Measurements from ENCODE around the gene CCDC69.
"Not testable (repeated sequence)": the region's sequence is repeated elsewhere in the genome, so short reads cannot be mapped to it uniquely, and the experiment has no call there.

CCDC69 gene, protein sequence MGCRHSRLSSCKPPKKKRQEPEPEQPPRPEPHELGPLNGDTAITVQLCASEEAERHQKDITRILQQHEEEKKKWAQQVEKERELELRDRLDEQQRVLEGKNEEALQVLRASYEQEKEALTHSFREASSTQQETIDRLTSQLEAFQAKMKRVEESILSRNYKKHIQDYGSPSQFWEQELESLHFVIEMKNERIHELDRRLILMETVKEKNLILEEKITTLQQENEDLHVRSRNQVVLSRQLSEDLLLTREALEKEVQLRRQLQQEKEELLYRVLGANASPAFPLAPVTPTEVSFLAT

DNA sequence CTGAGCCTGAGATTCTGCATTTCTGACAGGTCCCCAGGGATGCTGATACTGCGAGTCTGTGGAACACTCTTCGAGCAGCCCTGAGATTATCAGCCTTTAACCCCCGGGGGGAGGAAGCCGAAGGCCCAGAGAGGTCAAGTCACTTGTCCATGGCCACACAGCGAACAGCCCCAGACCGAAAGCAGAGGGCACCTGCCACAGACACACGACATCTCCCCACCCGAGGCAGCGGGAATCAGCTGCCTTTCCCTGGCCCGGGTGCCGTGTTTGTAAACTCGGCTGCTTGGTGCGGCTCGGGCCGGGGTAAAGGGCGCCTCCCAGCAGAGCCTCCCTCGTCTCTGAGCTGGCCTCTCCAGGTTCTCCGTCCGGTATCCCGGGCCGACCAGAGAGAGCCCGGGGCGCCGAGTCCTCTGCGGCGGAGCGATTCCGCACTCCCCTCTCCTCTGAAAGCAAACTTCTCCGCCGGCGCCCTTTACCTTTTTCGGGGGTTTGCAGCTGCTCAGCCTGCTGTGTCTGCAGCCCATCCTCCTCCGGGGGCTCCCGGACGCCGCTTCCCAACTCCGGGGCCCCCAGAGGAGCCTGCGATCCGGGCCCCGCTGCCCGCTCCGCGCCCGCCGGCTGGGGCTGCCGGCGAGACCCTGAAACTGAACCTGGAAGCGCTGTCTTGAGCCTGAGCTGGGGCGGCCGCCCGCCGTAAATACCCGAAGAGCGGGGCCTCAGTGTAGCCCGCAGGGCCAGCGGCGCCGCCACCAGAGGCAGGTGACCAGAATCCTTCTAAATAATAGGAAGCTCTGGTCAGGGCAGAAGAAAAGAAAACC lies at the start of gene CCDC69:
Gene CCDC69, minus strand, starts transcription at position 646 of the 818 bp plus-strand sequence. Its CDS starts 122 bp downstream, at position 524.
- no peak for DNase-seq

DNA sequence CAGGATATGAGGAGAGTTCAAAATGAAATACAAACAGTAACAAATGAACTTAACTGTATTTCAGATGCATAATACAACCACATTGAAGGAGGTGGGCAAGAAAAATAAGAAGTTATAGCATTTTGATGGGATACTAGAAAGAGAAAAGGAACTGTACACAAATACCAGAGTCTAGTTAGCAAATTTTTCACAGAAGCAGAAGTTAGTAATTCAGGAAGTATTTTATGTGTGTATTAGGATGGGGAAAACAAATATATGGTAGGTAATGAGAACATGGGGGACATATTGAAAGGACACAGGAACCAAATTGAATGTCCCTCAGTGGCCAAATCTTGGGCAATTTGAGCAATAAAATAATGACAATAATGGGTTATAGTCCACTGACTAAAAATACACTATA lies 47.4 kb upstream of the CCDC69 start:
- no peak for DNase-seq

DNA sequence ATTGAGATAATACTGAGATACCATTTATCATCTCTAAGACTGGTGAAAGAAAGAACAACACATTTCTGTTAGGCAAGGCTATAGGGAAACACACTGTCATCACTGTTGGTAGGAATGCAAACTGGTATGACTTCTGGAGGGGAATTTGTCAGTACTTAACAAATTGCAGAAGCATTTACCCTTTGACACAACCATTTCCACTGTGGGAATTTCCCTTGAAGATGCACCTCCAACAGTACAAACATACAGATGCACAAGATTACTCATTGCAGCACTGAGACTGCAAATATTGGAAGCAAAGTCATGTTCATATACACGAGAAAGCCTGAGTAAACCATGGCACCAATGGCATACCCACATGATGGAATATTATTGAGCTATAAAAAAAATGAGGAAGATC lies 46.7 kb upstream of the CCDC69 start:
- DNase-seq, result no peak

DNA sequence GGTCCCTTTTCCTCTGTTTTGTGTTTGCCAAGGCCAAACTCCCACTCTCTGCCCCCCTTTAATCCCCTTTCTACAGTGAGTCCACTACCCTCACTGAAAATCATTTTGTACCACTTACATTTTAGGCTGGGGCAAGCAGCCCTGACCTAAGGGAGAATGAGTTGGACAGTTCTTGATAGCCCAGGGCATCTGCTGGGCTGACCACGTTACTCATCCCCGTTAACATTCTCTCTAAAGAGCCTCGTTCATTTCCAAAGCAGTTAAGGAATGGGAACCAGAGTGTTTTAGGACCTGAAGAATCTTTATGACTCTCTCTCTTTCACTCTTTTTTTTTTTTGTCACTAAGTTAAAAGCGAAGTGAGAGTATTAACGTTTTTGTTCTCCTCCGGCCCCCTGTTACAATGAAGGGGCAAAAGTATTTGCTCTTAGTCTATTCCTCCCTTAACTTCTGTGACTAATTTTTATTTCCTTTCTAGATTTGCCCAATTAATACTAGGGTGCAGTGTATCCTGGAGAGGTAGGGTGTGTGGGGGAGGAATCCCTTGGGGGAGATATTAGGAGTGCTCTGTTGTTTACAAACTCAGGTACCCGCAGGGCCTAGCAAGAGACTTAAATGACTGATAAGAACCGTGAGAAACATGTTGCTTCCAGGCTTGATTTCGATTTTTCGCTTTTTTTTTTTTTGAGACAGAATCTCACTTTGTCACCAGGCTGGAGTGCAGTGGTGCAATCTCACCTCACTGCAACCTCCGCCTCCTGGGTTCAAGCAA lies 43.8 kb upstream of the CCDC69 start:
- no peak for DNase-seq

DNA sequence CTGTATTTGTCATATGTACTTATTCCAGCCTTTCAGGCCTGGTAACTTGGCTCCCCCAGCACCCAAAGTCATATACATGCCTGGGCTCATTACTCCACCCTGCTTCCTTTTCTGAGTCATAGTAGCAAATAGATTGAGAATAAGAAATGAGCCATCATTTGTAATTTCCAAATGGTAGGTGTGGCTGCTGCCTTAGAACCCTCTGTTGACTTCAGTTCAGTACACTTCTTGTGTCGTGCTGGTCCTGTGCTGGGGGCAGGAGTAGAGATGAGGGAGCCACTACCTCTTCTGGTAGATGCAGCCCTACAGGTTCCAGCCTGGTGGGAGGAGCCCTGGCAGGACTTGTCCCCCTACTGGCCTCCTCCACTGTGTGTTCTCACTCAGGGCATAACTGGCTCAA lies 40.2 kb upstream of the CCDC69 start:
- no peak for DNase-seq

DNA sequence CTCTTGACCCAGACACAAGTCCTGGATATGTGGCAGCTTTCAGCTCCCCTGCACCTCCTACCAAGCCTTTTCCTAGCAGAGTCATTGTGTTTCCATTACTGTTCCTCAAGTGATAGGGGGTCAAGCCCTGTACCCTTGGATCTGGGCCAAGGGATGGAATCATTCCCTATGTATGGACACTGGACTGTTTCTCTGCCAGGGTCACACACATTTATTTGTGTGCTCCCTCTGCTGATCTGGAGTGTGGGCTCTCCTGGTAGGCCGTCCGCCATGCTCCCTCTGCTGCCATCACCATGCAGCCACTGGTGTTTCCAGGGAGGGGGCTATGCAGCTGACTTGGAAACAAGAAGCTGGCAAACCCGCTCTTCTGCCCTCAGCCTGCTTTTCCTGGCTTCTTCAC lies 38.6 kb upstream of the CCDC69 start:
- no peak for DNase-seq

DNA sequence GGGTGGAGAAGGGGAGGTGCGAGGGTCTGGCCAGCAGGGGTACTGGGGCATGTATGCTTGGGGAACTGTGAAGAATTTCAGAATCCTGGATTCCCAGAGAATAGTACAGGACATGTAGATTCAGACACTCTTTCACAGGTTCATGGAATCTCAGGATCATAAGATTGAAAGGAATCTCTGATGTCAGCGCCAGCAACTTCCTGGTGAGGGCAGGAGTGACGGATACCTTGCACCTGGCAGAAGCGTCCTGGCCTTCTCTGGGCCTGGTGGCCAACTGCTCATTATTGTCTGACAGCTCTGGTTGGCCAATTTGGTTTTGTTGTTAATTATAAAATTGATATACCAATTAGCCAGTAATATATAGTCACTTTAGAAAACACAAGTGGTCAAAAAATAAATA lies 36.0 kb upstream of the CCDC69 start:
- DNase-seq, result no peak

DNA sequence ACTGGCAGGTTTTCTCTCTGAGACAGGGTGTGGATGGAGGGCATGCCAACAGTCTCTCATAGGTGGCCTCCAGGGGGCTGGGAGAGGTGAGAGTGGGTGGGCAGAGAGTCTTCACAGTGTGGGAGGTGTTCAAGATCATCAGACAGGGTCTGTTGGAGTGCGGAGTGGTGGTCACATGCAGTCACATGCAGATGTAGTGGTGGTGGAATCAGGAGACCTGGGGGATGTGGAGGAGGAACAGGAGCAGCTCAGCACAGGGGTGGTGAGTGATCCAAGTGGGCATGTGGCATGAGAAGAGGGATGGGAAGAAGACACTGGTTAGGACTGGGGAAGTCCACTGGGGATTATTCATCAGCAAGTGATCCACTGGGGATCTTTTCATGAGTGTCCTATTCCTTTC lies 34.9 kb upstream of the CCDC69 start:
- no peak for DNase-seq

DNA sequence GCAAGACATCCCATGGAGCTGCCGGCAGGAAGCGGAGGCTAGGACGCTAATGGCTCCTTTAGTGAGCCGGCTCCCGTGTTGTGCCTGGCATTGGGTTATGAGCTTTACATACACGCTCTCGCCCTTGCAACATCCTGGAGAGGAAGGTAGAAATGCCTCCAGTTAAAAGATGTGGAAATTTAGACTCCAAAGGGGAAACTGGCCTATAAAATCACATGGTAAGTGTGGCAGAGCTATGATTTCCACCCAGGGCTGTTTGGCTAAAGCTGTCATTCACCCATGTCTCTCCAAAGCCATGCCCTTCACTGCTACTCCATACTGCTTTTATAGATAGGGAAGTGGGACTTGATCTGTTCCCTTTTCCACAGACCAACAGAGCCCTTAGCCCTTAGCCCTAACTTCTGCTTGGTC lies 34.3 kb upstream of the CCDC69 start:
- no peak for DNase-seq

DNA sequence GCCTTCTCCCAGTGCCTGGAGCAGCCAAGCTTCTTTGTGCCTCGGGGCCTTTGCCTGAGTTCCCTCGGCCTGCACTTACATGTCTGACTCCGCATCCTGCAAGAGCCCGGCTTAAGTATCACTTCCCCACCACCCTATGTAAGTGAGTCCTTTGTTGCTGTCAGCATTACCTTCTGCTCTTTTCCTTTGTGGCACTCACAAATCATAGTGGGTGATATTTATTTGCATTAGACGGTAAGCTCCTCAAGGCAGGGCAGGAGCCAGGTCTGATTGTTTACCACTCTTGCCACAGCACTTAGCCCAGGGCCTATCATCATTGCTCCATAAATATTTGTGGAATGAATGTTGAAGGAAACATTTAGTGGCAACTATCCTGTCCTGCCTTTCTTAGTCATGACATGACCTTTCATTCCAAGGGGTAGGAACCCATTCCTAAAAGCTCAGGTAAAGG lies 33.9 kb upstream of the CCDC69 start:
- no peak for DNase-seq

DNA sequence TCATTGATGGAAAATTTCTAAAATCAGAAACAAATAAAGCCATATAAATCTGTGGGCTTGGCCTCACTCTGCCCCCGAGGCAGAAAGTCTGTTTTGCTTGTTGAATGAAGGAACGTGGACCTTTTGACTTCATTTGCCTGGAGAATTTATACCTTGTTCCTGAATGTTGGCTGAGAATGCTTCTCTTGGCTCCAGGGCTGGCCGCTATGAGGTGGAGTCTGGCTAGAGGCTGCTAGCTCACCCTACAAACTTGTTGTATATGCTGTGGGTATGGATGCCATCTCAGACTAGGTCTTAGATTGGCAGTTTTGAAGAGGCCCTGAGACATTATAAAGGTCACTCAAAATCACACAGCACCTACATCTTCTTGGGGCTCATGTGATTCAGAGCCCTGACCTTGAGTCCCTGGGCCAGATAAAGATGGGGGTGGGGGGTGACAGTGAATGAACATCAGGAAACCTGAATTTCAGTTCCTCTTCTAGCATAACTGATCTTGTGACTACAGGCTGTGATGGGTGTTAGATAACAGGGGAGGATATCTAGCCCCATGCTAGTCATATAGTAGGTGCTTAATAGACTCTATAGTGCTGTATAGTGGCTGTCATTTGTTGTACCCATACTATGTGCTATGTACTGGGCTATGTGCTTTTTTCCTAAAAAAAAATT lies 31.9 kb upstream of the CCDC69 start:
- no peak for DNase-seq

DNA sequence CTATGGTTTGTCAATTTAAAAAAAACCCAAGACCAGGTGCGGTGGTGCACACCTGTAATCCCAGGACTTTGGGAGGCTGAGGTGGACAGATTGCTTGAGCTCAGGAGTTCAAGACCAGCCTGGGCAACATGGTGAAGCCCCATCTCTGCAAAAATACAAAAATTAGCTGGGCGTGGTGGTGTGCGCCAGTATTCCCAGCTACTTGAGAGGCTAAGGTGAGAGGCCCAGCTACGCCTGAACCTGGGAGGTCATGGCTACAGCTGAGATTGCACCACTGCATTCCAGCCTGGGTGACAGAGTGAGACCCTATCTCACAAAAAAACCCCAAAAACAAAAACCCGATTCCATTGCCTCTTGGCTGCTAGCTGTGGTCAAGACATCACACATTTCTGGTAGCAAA lies 31.1 kb upstream of the CCDC69 start:
- not testable (repeated sequence) for DNase-seq

DNA sequence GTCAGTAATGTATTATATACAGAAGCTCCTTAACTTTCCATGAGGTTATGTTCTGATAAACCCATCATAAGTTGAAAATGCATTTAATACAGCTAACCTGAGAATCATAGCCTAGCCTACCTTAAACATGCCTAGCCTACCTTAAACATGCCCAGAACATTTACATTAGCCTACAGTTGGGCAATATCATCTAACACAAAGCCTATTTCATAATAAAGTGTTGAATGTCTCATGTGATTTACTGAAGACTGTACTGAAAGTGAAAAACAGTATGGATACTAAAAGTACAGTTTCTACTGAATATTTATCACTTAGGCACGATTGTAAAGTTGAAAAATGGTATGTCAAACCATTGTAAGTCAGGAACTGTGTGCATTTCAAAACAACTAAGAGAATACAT lies 30.7 kb upstream of the CCDC69 start:
- DNase-seq, result no peak

DNA sequence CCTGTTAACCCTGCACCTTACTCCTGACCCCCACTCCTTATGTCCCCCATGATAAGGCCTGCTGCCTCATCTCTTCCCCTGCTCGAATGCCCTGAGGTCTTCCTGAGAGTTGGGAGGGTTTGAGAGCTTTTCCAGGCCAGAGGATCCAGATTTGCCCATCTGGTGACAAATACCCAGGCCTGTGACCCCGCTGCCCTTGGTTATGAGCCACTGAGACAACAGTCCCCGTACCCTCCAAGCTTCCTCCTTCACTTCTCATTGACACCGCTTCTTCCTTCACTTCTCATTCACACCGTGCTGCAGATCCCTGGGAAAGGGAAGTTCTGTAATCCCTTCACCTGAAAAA lies 29.7 kb upstream of the CCDC69 start:
- no peak for DNase-seq

DNA sequence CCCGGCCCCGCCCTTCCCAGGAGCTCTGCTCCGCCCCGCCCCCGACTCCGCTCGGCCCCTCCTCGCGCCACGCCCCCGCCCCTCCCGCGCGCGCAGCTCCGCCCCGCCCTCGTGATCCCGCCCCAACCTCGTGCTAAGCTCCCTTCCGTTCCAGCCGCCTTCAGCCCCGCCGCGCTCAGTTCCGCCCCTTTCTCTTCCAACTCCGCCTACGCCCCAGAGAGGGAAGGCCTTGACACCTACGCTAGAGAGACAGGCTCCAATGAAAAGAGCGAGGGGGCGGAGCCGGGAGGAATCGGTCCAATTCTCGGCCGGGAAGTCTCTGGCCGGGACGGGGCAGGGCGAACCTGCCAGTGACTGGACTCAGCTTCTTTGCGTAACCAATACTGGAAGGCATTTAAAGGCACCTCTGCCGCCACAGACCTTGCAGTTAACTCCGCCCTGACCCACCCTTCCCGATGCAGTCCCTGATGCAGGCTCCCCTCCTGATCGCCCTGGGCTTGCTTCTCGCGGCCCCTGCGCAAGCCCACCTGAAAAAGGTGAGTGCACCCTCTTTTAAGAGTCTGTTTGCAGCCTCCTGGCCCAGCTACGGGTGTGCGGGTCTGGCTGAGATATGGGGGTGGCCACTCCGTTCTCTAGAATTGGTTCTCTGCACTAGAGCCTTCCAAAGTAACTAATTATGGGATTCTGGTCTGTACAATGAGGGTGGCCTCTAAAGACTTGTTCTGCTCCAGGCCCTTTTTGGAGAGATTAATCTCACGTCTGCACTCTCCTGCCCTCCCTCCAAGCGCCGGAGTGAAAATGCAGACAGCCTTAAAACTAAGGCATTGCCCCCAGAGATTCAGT lies 29.1 kb upstream of the CCDC69 start, which contains the start of gene GM2A:
Gene GM2A, plus strand, starts transcription at position 424 of the 843 bp plus-strand sequence. Its CDS starts 32 bp downstream, at position 456.
- peak; percentile 97 for DNase-seq

DNA sequence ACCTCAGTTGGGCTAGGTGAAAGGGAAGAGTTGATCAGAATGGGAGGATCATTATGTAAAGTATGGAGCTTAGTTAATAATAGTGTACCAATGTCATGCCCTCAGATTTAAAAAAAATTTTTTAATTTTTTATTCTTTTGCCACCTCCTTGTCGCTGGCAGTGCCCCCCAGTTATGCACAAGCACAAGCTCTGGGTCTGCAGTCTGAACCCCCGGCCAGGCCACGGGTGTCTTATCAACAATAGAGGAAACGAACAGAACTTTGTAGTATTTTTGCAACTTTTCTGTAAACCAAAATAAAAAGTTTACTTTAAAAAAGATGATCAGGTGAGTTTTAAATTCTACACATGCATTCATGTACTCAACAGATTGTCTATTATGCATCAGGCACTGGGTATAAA lies 27.7 kb upstream of the CCDC69 start:
- no peak for DNase-seq

DNA sequence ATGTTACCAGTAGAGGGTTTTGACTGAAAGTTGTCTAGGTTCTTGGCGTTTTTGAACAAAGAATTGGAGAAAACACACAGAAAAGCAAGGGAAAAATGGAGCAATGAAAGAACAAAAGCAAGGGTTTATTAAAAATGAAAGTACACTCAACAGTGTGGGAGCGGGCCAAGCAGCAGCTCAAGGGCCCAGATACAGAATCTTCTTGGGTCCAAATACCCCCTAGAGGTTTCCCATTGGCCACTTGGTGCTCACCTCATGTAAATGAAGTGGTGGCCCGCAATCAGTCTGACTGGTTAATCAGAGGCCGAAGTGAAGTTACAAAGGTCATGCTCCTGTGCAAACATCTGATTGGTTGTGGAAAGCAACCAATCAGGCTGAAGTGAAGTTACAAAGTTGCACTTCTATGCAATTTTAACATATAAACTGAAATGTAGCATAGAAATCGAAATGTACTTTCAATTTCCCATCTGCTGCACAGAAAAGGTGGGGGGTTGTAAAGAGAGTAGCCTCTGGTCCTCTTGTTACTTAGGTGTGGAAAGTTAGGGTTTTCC lies 27.2 kb upstream of the CCDC69 start:
- no peak for DNase-seq

DNA sequence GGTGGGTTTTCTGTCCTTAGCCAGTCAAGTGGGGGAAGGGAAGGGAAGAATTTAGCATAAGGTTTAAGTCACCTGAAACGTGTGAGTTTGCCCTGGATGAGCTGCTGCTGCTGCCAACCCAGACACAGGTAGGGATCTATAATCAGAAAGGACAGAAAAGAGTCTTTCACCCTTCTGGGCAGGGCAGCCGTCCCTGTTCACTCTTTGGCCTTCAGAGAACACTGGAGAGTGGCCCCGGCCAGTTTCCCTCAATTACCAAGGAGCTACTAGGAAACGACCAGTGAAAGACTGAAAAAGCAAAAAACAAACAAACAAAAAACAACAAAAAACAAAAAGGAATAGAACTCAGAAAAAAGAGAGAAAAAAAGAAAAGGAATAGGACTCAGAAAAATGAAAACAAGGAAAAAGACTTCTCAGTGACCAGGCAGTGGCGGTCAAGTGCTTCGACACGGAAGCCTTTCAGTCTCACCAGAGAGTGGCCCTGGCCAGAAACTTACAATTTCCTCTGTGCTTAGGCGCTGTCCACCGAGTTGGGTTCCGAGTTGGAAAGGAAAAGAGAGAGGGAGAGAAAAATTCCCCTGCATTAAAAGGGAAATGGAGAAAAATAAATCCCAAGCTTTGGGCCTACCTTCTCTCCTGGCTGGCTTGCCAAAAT lies 26.6 kb upstream of the CCDC69 start:
- DNase-seq, result no peak

DNA sequence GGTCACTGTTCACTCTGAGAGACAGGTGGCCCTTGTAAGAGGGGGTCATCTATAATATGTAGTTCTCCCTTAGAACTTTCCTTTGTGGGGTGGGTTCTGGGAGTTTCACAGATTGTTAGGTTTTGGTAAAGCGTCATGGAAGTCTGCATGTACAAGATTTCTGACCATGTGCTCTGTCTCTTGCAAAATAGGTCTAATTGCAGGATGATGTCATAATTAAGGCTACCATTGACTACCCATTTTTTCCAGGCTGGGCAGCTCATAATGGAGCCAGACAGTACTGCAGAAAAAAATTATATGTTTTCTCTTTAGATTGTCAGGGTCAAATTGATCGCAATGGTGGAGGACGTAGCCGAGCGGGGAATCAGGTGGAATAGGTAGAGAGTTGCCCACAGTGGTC lies 25.4 kb upstream of the CCDC69 start:
- DNase-seq, result no peak

DNA sequence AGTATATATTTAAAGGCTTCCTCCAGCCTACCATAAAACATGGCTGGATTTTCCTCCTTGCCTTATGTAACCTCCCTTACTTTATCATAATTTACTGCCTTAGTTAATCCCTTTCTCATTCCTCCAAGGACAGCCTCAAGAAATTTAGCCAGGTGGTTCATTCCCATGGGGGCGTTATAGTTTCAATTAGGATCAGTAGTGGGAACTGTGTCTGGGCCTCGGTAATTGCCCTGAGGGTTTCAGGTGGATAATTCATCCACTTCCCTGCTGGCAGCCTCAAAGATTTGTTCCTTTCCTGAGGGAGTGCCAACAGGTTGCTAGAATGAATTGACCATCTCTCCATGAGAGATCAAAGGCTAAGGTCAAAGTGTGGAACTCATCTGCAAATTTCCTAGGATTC lies 24.8 kb upstream of the CCDC69 start:
- DNase-seq, result no peak

DNA sequence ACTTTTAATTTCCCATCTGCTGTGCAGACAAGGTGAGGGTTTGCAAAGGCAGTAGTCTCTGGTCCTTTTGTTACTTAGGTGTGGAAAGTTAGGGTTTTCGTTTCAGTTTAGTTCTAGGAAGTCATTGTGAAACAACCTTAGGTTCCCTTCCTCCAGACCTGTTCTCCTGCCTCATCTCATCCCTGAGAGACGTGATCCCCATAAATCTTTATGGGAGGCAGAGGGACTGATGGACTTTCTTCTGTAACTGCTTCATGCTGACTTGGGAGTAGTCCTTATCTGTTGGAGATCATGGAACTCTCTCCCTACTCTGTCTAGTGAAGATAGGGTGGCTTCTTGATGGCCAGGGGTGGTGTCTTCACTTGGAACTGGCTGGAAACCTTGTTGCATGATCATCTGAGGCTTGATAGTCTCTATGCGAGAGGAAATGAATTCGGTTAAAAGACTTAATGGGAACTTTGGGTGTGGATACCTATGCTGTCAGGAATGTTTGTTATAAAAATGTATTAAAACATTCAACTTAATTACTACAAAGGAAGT lies 21.9 kb upstream of the CCDC69 start:
- no peak for DNase-seq
